Ascending aorta (tissue), 2 donors: ENCODE measurements around the gene OTUD4. TPM values are rescaled to one million over a fixed set of nuclear protein-coding genes. Genes with fewer than 3 reads are reported as not detected.

ENCODE experiments used
- DNase-seq, 2 donors: peaks; one replicate each; pipeline ENCODE4 v3.0.0-alpha.2; 2019; ENCODE audit warnings: low spot score in 2 of 2
- H3K27ac ChIP-seq, 2 donors: fragments of 200-600 bp; sonication (generic); one replicate each; pipeline ENCODE4 v1.5.1; 2016 to 2017; ENCODE audit warnings: mild to moderate bottlenecking in 1 of 2
- H3K27me3 ChIP-seq: fragments of 200-600 bp; sonication (generic); one replicate; pipeline ENCODE4 v1.5.1; 2017
- H3K36me3 ChIP-seq, 2 donors: fragments of 200-600 bp; sonication (generic); one replicate each; pipeline ENCODE4 v1.5.1; 2016
- H3K4me1 ChIP-seq, 2 donors: fragments of 200-600 bp; sonication (generic); one replicate each; pipeline ENCODE4 v1.5.1; 2016 to 2017; ENCODE audit warnings: mild to moderate bottlenecking in 1 of 2
- H3K4me3 ChIP-seq, 2 donors: fragments of 200-600 bp; sonication (generic); one replicate each; pipeline ENCODE4 v1.5.1; 2016 to 2017; ENCODE audit warnings: mild to moderate bottlenecking in 1 of 2
- H3K9me3 ChIP-seq, 2 donors: fragments of 200-600 bp; sonication (generic); one replicate each; pipeline ENCODE4 v1.5.1; 2016
- CTCF ChIP-seq, 3 experiments: fragments of 200-600 bp in 2 of 3; fragments of 450-650 bp in 1 of 3; sonication (generic) in 2 of 3; IDR thresholded peaks; one replicate each; pipeline ENCODE4 v1.5.1; 2016 to 2019; ENCODE audit warnings: antibody characterized with exemption in 3 of 3, mild to moderate bottlenecking in 1 of 3, moderate library complexity in 1 of 3
- intact Hi-C: fragments of 100-400 bp; cut with DNase I; formaldehyde crosslinking; loops from one replicate; pipeline ENCODE4 v1.15.1; 2023
- total RNA-seq: library from RNA; depleted of rRNA; stranded (reverse); fragments of >200 nt; gene quantifications from one replicate; pipeline ENCODE4 v1.1.0, GENCODE V29; 2016

Gene OTUD4
- total RNA-seq, 1 donor from 2014 or later: 81.4 TPM

GRCh38 chr4:145170223-145170622 is 10.2 kb downstream of the OTUD4 start:
- Histone ChIP-seq H3K36me3 (peaks cover 15 to 23% of the 10 kb centered on the region in 2 donors), H3K27ac (no peak overlapping the region), H3K4me3 (no peak overlapping the region), H3K4me1 (no peaks in the 10 kb centered on the region), H3K9me3 (no peaks in the 10 kb centered on the region), H3K27me3 (no peaks in the 10 kb centered on the region)
- no peak for TF ChIP-seq CTCF (IDR thresholded peaks at IDR 0.05)
- no peak for DNase-seq
- intact Hi-C loops: no loop called here

GRCh38 chr4:145168581-145169187 is 11.7 kb downstream of the OTUD4 start:
- no peaks in the 10 kb centered on the region for H3K9me3 ChIP-seq
- peaks cover 15 to 23% of the 10 kb centered on the region in 2 donors for H3K36me3 ChIP-seq
- H3K27ac ChIP-seq: no peak overlapping the region
- H3K27me3 ChIP-seq: no peaks in the 10 kb centered on the region
- no peaks in the 10 kb centered on the region for H3K4me1 ChIP-seq
- no peak for DNase-seq
- no peak overlapping the region for H3K4me3 ChIP-seq
- intact Hi-C loops: no loop called here
- TF ChIP-seq CTCF (IDR thresholded peaks at IDR 0.05): no peak

GRCh38 chr4:145167887-145168286 is 12.5 kb downstream of the OTUD4 start:
- no peak for DNase-seq
- Histone ChIP-seq H3K4me1 (no peaks in the 10 kb centered on the region), H3K27ac (no peak overlapping the region), H3K4me3 (no peak overlapping the region), H3K9me3 (no peaks in the 10 kb centered on the region), H3K27me3 (no peaks in the 10 kb centered on the region), H3K36me3 (peaks cover 18 to 27% of the 10 kb centered on the region in 2 donors)
- TF ChIP-seq CTCF (IDR thresholded peaks at IDR 0.05): no peak
- intact Hi-C loops: no loop called here

GRCh38 chr4:145161549-145161948 is 18.8 kb downstream of the OTUD4 start:
- Histone ChIP-seq H3K4me3 (no peak overlapping the region), H3K9me3 (no peaks in the 10 kb centered on the region), H3K4me1 (no peaks in the 10 kb centered on the region), H3K36me3 (peaks cover 36 to 38% of the 10 kb centered on the region in 2 donors), H3K27ac (no peak overlapping the region), H3K27me3 (no peaks in the 10 kb centered on the region)
- TF ChIP-seq CTCF (IDR thresholded peaks at IDR 0.05): no peak
- intact Hi-C loops: no loop called here
- DNase-seq: no peak

- H3K4me1 ChIP-seq: no peaks in the 10 kb centered on the region
- H3K27ac ChIP-seq: no peak overlapping the region
- H3K36me3 ChIP-seq: peaks cover 40 to 49% of the 10 kb centered on the region in 2 donors
- TF ChIP-seq CTCF (IDR thresholded peaks at IDR 0.05): no peak
- intact Hi-C loops: no loop called here
- no peak overlapping the region for H3K4me3 ChIP-seq
- DNase-seq: no peak
- H3K27me3 ChIP-seq: no peaks in the 10 kb centered on the region
- H3K9me3 ChIP-seq: no peaks in the 10 kb centered on the region
Measured at GRCh38 chr4:145156986-145157385, 23.4 kb downstream of the OTUD4 start.
